ENCODE measurements around the gene TTLL6. TPM values are rescaled to one million over a fixed set of nuclear protein-coding genes. Genes with fewer than 3 reads are reported as not detected.

Gene TTLL6
- total RNA-seq, 1 donor, result not detected

DNA sequence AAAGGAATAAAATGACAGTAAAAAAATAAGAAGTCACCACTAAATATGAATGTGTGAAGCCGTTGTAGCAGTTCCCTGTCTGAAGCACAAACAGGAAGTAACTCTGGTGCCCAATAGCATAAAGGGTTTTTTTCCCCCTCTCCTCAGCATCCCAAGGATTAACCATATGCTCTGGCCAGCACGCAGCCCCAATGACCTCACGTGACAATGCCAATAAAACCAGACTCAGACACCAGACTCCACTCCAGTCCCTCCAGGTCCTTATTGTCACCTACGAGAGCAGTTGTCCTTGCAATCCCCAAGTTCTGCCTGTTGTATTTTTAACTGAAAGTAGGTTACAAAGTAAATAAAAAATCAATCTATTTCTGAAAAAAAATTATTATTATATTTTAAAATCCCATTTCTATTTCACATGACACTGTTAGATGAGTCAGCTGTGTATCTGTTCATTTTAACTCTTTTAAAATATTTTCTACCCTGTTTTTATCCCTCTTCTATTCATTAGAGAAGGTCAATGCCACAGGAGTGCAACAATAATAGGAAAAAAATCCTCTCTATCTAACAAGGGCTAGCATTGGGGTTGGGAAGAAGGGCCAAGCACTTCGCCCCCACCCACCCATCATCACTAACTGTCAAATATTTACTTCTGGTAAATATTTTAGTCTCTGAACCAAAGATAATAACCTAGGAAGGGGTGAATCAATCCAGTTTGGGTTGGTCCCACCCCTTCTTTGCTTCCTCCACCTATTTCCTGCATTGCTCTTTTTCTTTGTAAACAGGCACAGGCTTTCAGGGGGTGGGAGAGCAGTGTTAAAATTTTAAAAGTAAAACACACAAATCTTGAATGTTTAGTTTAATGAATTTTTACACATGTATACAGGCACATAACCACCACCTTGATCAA, 101.3 kb downstream of the TTLL6 start:
- TF ChIP-seq, protein P1, sequence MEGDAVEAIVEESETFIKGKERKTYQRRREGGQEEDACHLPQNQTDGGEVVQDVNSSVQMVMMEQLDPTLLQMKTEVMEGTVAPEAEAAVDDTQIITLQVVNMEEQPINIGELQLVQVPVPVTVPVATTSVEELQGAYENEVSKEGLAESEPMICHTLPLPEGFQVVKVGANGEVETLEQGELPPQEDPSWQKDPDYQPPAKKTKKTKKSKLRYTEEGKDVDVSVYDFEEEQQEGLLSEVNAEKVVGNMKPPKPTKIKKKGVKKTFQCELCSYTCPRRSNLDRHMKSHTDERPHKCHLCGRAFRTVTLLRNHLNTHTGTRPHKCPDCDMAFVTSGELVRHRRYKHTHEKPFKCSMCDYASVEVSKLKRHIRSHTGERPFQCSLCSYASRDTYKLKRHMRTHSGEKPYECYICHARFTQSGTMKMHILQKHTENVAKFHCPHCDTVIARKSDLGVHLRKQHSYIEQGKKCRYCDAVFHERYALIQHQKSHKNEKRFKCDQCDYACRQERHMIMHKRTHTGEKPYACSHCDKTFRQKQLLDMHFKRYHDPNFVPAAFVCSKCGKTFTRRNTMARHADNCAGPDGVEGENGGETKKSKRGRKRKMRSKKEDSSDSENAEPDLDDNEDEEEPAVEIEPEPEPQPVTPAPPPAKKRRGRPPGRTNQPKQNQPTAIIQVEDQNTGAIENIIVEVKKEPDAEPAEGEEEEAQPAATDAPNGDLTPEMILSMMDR (IDR thresholded peaks at IDR 0.05; ENCODE audit: insufficient read depth, low read length), result no peak
- DNase-seq (ENCODE audit: low read depth), result no peak
- H3K4me3 ChIP-seq (ENCODE audit: low read depth, low read length), result no peak overlapping the region

Small RNA genes lying within 50 kb of the gene (small RNA-seq; reads per million reads assigned to genes)
- gene COX6B1P2 (not detected), gene MIR3185 (not detected), gene RF02132 (not detected), gene RF02133 (not detected), gene RN7SL125P (not detected)

Other genes with a start within 250 kb of the TTLL6 start
- gene HOXB4, start 238.9 kb downstream of the TTLL6 start, total RNA-seq (ENCODE audit: low replicate concordance), result 3.8 and 7.0 TPM in 2 replicates
- gene HOXB3, start 227.0 kb downstream of the TTLL6 start, total RNA-seq (ENCODE audit: low replicate concordance), result 9.7 and 14.2 TPM in 2 replicates
- gene HOXB5, start 223.4 kb downstream of the TTLL6 start, total RNA-seq (ENCODE audit: low replicate concordance), result 0.27 and 0.57 TPM in 2 replicates
- gene HOXB6, start 212.2 kb downstream of the TTLL6 start, total RNA-seq (ENCODE audit: low replicate concordance), result 0.63 and 13.1 TPM in 2 replicates
- gene HOXB7, start 206.2 kb downstream of the TTLL6 start, total RNA-seq (ENCODE audit: low replicate concordance), result 0.18 and 4.7 TPM in 2 replicates
- 0.09 TPM in 1 of 2 replicates, not detected in the other for gene HOXB8, start 201.9 kb downstream of the TTLL6 start, total RNA-seq (ENCODE audit: low replicate concordance)
- not detected in 2 replicates for gene HOXB9, start 190.9 kb downstream of the TTLL6 start, total RNA-seq (ENCODE audit: low replicate concordance)
- gene PRAC1, start 94.7 kb downstream of the TTLL6 start, total RNA-seq (ENCODE audit: low replicate concordance), result not detected in 2 replicates
- gene PRAC2, start 94.0 kb downstream of the TTLL6 start, total RNA-seq (ENCODE audit: low replicate concordance), result not detected in 2 replicates
- gene HOXB13, start 88.5 kb downstream of the TTLL6 start, total RNA-seq (ENCODE audit: low replicate concordance), result not detected in 2 replicates
- gene CALCOCO2, start 13.8 kb upstream of the TTLL6 start, total RNA-seq (ENCODE audit: low replicate concordance), result 73.8 and 169 TPM in 2 replicates
- 9.9 and 91.6 TPM in 2 replicates for gene ATP5MC1, start 75.6 kb upstream of the TTLL6 start, total RNA-seq (ENCODE audit: low replicate concordance)
- gene UBE2Z, start 91.2 kb upstream of the TTLL6 start, total RNA-seq (ENCODE audit: low replicate concordance), result 82.4 and 103 TPM in 2 replicates
- 72.6 and 89.5 TPM in 2 replicates for gene SNF8, start 127.6 kb upstream of the TTLL6 start, total RNA-seq (ENCODE audit: low replicate concordance)
- gene GIP, start 151.4 kb upstream of the TTLL6 start, total RNA-seq (ENCODE audit: low replicate concordance), result not detected in 2 replicates
- gene IGF2BP1, start 180.2 kb upstream of the TTLL6 start, total RNA-seq (ENCODE audit: low replicate concordance), result 0.49 and 5.0 TPM in 2 replicates

Measured in fibroblast of the aortic adventitia (primary cell).